Dermis microvascular lymphatic vessel endothelial cell (primary cell): ENCODE measurements around the gene SCGN. TPM values are rescaled to one million over a fixed set of nuclear protein-coding genes. Genes with fewer than 3 reads are reported as not detected.
A peak's percentile ranks its signal among the peaks of the same experiment; 100 is the strongest.

Experiments
- DNase-seq, 2 donors: peaks; one replicate each; pipeline versions ENCODE4 v3.0.0 to v3.0.0-alpha.2; 2010; ENCODE audit warnings: low read depth in 2 of 2
- total RNA-seq: library from RNA; depleted of rRNA; stranded (reverse); fragments of >200 nt; gene quantifications from 2 replicates; pipeline ENCODE4 v1.2.1, GENCODE V29; 2014

Gene SCGN
- under 0.01 TPM in 1 of 2 replicates, not detected in the other for total RNA-seq

- peak; percentile 16 to 57 for DNase-seq
Measured at GRCh38 chr6:25652007-25652515, at the start of gene SCGN. Gene SCGN, plus strand, starts transcription at chr6:25652215. Its CDS starts 189 bp downstream, at chr6:25652404.

- no peak for DNase-seq
Measured at GRCh38 chr6:25602674-25602982, 49.4 kb upstream of the SCGN start.

GRCh38 chr6:25603251-25603650, 48.8 kb upstream of the SCGN start:
- no peak for DNase-seq

GRCh38 chr6:25606151-25606550, 45.9 kb upstream of the SCGN start:
- DNase-seq = no peak

- DNase-seq = no peak
Measured at GRCh38 chr6:25608558-25609174, 43.3 kb upstream of the SCGN start.

- no peak for DNase-seq
Measured at GRCh38 chr6:25612666-25613065, 39.3 kb upstream of the SCGN start.

- no peak for DNase-seq
Measured at GRCh38 chr6:25613415-25613814, 38.6 kb upstream of the SCGN start.

- no peak for DNase-seq
Measured at GRCh38 chr6:25614052-25614451, 38.0 kb upstream of the SCGN start.

- DNase-seq = no peak
Measured at GRCh38 chr6:25615471-25615870, 36.5 kb upstream of the SCGN start.

GRCh38 chr6:25617997-25618396, 34.0 kb upstream of the SCGN start:
- DNase-seq = no peak

- DNase-seq = no peak
Measured at GRCh38 chr6:25619217-25619616, 32.8 kb upstream of the SCGN start.

- no peak for DNase-seq
Measured at GRCh38 chr6:25620391-25620790, 31.6 kb upstream of the SCGN start.

- DNase-seq = no peak
Measured at GRCh38 chr6:25623065-25623464, 28.9 kb upstream of the SCGN start.

GRCh38 chr6:25623879-25624278, 28.1 kb upstream of the SCGN start:
- DNase-seq = no peak

- no peak for DNase-seq
Measured at GRCh38 chr6:25627001-25627400, 25.0 kb upstream of the SCGN start.

- no peak for DNase-seq
Measured at GRCh38 chr6:25628471-25629197, 23.4 kb upstream of the SCGN start.

- no peak for DNase-seq
Measured at GRCh38 chr6:25629198-25629576, 22.8 kb upstream of the SCGN start.

GRCh38 chr6:25630508-25631278, 21.3 kb upstream of the SCGN start:
- no peak for DNase-seq

- DNase-seq = no peak
Measured at GRCh38 chr6:25635886-25636317, 16.1 kb upstream of the SCGN start.

GRCh38 chr6:25637211-25637610, 14.8 kb upstream of the SCGN start:
- no peak for DNase-seq

- DNase-seq = no peak
Measured at GRCh38 chr6:25637960-25638434, 14.0 kb upstream of the SCGN start.

GRCh38 chr6:25639653-25640052, 12.4 kb upstream of the SCGN start:
- no peak for DNase-seq
